Activated CD8-positive, alpha-beta memory T cell treated with anti-CD3 and anti-CD28 coated beads for 1 hour (primary cell): ENCODE data around the gene STARD4.

Experiments used
- DNase-seq, 2 donors: peaks; one replicate each; pipeline ENCODE4 v3.0.0-alpha.2; 2020; ENCODE audit warnings: low read depth in 1 of 2; ENCODE audit errors: extremely low read depth in 1 of 2

Gene STARD4

DNA sequence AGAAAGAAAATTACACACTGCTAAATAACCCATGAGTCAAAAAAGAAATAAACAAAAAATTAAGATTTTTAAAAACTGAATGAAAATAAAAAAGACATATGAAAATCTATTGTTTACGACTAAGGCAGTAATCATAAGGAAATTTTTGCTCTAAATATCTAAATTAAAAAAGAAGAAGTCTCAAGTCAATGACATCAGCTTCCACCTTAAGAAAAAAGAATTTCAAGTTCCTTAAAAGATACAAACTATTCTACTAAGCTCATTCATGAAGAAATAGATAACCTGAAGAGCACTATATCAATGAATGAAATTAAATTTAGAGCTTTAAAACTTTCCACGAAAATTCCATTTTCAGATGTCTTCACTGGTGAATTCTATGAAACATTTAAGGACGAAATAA, 15.7 kb upstream of the STARD4 start:
- no peak for DNase-seq

GRCh38 chr5:111520908-111521307, 8.6 kb upstream of the STARD4 start:
- no peak for DNase-seq

DNA sequence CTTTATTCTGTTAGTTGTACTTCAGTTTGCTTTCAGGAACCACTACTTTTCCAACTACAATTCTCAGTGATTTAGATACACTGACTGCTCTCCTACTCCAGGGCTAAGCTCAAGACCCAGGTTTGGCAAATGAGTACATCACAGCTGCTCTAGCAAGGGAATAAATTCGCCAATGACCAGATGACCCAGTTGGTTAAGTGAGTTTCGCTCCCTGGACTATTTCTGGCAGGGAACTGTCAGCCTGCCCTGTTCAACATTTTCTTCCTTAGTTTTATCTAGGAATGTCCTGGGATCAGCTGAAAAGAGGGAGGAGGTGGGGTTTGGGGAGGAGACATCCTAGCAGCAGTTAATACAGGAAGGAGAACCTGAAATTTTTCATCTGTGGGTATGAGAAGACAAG, 6.4 kb upstream of the STARD4 start:
- no peak for DNase-seq

GRCh38 chr5:111517853-111518501, 5.6 kb upstream of the STARD4 start:
- DNase-seq, result no peak

GRCh38 chr5:111514087-111514486, 1.8 kb upstream of the STARD4 start:
- no peak for DNase-seq

- no peak for DNase-seq
Measured at GRCh38 chr5:111513131-111513520, 791 bp upstream of the STARD4 start.

DNA sequence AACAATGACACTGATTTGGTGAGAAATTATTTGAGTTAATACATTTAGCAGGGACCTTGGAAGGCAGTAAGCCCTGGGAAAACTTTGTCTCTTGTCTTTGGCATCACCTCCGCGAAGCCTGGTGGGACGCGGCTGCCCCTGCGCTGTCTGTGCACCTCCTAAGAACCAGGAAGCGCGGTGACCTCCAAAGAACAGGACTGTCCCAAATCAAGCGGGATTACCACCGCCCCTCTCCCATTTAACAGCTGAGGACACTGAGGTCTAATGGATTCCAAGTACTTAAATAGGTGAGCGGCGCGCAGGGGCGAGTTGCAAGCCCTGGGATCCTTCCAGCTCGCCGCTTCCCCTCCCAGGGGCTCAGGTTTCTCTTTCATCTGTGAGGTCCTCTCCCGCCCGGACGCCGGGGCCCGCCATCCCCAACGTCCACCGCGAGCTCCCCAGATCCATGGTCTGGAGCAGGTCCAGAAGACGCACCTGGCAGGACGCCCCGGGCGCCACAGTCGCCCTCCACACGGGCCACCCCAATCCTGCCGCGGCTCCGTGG, 432 bp downstream of the STARD4 start:
- DNase-seq, result peak in 1 of 2 donors; percentile 19

GRCh38 chr5:111511174-111511830, 1.0 kb downstream of the STARD4 start:
- no peak for DNase-seq

DNA sequence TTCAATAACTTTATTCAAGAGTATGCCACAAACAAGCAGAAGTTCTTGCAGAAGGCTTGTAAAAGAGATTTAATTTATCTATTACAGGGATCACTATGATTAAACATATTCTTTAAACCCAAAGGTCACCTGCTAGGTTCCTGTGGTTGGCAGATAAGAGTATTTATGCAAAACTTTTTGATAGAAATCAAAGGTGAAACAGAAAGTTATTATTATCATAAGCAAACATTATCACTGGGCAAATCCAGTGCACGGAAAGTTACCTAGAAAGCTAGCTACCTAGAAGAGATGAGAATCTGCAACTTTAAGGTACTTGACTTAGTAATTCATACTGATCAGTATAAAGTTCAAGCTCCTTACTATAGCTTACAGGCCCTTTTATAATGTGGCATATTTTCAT, 3.2 kb downstream of the STARD4 start:
- no peak for DNase-seq

GRCh38 chr5:111507276-111507675, 5.1 kb downstream of the STARD4 start:
- no peak for DNase-seq

DNA sequence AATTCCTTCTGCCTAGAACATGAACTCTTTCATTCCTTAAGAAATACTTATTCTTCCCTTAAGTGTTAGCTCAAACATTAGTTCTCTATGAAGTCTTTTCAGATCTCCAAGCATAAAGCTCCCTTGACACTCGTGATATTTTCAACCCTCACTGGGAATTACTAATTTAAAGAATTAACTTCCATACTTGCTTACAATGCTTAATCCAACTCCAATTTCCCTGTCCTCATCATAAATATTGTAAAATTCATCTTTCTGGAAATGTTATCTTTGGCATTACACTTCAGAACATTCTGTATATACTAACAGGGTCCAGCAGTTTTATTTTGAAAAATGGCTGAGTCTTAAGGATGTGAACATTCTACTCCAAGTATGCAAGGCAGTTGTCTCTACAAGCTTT, 7.2 kb downstream of the STARD4 start:
- DNase-seq, result no peak

- no peak for DNase-seq
Measured at GRCh38 chr5:111502956-111503355, 9.4 kb downstream of the STARD4 start.

GRCh38 chr5:111498346-111498745, 14.0 kb downstream of the STARD4 start:
- no peak for DNase-seq

DNA sequence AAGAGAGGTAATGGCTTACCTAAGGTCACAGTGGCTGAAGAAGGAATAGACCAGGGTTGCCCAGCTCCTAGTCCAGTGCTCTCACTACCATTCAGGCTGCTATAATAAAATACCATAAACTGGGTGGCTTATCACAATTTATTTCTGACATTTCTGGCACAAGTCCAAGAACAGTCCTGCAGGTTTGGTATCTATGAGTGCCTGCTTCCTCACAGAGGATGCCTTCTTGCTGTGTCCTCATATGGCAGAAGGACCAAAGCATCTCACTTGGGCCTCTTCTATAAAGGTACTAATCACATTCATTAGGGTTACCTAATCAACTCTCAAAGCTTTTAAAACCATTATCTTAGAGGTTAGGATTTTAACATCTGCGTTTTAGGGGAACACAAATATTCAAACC, 17.2 kb downstream of the STARD4 start:
- no peak for DNase-seq

GRCh38 chr5:111494355-111494999, 17.9 kb downstream of the STARD4 start:
- no peak for DNase-seq

DNA sequence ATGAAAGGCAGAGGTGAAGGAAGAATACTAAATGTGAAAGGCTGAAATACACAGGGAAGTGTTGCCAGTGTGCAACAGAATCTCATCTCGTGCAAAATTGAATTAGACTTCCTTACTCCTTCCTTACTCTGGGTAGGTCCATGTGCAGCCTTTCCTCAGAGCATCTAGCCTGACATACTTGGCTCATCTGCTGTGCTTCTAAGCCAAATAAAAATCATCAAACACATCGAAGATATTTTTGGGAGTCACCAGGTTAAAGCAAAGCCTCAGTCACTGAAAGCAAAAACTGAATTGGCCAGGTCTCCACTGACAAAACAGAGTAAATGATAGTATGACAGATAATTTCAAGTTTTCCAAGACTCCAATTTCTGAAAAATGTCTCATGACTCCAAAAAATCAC, 19.3 kb downstream of the STARD4 start:
- no peak for DNase-seq

DNA sequence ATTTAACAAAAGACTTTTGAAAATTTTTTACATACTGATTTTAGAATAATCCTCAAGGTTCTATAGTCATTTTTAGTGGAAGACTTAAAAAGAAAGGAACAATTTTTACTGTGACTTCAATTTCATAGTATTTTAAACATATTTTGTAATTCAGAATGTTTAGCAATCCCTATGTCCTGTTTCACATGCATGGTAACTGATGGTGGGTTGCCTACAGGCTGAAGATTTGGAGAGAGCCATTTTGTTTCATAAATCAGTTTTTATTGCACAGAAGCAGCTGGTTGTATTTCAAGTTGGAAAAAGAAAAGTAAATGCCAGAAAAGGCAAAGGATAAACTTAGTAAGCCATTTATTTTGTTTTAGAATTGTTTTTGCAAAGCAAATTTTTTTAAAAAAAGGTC, 24.0 kb downstream of the STARD4 start:
- no peak for DNase-seq

GRCh38 chr5:111486926-111487325, 25.4 kb downstream of the STARD4 start:
- DNase-seq, result no peak

DNA sequence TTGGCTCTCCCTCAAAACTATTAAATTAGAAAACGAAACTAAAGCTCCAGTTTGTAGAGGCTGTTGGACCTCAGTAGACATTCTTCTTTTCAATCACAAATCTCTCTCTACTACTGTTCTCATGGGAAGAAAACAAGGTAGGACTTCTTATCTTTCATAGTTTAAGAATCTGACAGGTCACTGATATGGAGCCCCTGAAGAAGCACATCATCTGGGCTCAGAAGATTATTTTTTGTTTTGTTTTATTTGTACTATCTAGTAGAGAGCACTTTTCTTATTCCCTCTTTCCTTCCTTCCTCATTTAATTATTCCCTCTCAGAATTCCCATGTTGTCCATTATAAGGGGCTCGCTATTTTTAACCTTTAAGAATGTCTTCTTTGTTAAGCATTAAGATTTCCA, 26.3 kb downstream of the STARD4 start:
- no peak for DNase-seq

GRCh38 chr5:111480346-111480745, 32.0 kb downstream of the STARD4 start:
- no peak for DNase-seq

- DNase-seq, result no peak
Measured at GRCh38 chr5:111478898-111479297, 33.4 kb downstream of the STARD4 start.

GRCh38 chr5:111478266-111478665, 34.1 kb downstream of the STARD4 start:
- no peak for DNase-seq
